Trophoblast cell (in vitro differentiated cells and primary cell): ENCODE measurements around the gene AVPR1B.
A peak's percentile ranks its signal among the peaks of the same experiment; 100 is the strongest.

Experiments used
- DNase-seq, 2 donors: peaks; one replicate each; pipeline ENCODE4 v3.0.0-alpha.2; 2016
- H2AFZ ChIP-seq: 2 replicates; pipeline ENCODE4 v1.6.1; 2013; ENCODE audit warnings: low read length, moderate library complexity, mild to moderate bottlenecking; ENCODE audit not compliant: insufficient read depth, poor library complexity
- H2AK5ac ChIP-seq: 2 replicates; pipeline ENCODE4 v1.6.1; 2013; ENCODE audit warnings: mild to moderate bottlenecking, low read length
- H2BK120ac ChIP-seq: 2 replicates; pipeline ENCODE4 v1.6.1; 2013; ENCODE audit warnings: low read length, mild to moderate bottlenecking, moderate library complexity; ENCODE audit not compliant: insufficient read depth, poor library complexity
- H2BK12ac ChIP-seq: 2 replicates; pipeline ENCODE4 v1.6.1; 2013; ENCODE audit warnings: mild to moderate bottlenecking, low read length, moderate library complexity
- H2BK5ac ChIP-seq: 2 replicates; pipeline ENCODE4 v1.6.1; 2013; ENCODE audit warnings: low read length, low read depth, moderate library complexity, mild to moderate bottlenecking; ENCODE audit not compliant: poor library complexity
- H3K14ac ChIP-seq: 2 replicates; pipeline ENCODE4 v1.6.1; 2013; ENCODE audit warnings: mild to moderate bottlenecking, low read length
- H3K18ac ChIP-seq: 2 replicates; pipeline ENCODE4 v1.6.1; 2013; ENCODE audit warnings: mild to moderate bottlenecking, low read length
- H3K23ac ChIP-seq: 2 replicates; pipeline ENCODE4 v1.6.1; 2013; ENCODE audit warnings: low read length
- H3K27ac ChIP-seq: 2 replicates; pipeline ENCODE4 v1.5.1; 2013; ENCODE audit warnings: low read depth, mild to moderate bottlenecking, inconsistent platforms, low read length, moderate library complexity
- H3K27me3 ChIP-seq: 2 replicates; pipeline ENCODE4 v1.6.1; 2013; ENCODE audit warnings: inconsistent platforms, mild to moderate bottlenecking, low read length, moderate library complexity; ENCODE audit not compliant: insufficient read depth
- H3K36me3 ChIP-seq, 2 experiments: 1 replicate in 1 of 2; 2 replicates in 1 of 2; pipeline ENCODE4 v1.6.1; 2013; ENCODE audit warnings: low read length in 2 of 2, mild to moderate bottlenecking in 2 of 2, moderate library complexity in 1 of 2; ENCODE audit not compliant: insufficient read depth in 2 of 2, control insufficient read depth in 1 of 2
- H3K4ac ChIP-seq: 2 replicates; pipeline ENCODE4 v1.6.1; 2013; ENCODE audit warnings: low read depth, mild to moderate bottlenecking, low read length, moderate library complexity
- H3K4me1 ChIP-seq, 2 experiments: 1 replicate in 1 of 2; 2 replicates in 1 of 2; pipeline ENCODE4 v1.6.1; 2013; ENCODE audit warnings: low read length in 2 of 2, mild to moderate bottlenecking in 2 of 2, moderate library complexity in 1 of 2; ENCODE audit not compliant: insufficient read depth in 2 of 2, control insufficient read depth in 1 of 2
- H3K4me2 ChIP-seq: 2 replicates; pipeline ENCODE4 v1.6.1; 2013; ENCODE audit warnings: inconsistent platforms, mild to moderate bottlenecking, low read length, moderate library complexity
- H3K4me3 ChIP-seq: 2 replicates; pipeline ENCODE4 v1.5.1; 2013; ENCODE audit warnings: mild to moderate bottlenecking, low read depth, low read length, inconsistent platforms
- H3K79me1 ChIP-seq: one replicate; pipeline ENCODE4 v1.6.1; 2013; ENCODE audit warnings: low read length
- H3K79me2 ChIP-seq: 2 replicates; pipeline ENCODE4 v1.6.1; 2013; ENCODE audit warnings: low read length, mild to moderate bottlenecking; ENCODE audit not compliant: control insufficient read depth, insufficient read depth, poor library complexity
- H3K9ac ChIP-seq: 2 replicates; pipeline ENCODE4 v1.6.1; 2013; ENCODE audit warnings: mild to moderate bottlenecking, low read length
- H3K9me3 ChIP-seq: 2 replicates; pipeline ENCODE4 v1.6.1; 2013; ENCODE audit warnings: low read depth, mild to moderate bottlenecking, control low read depth, inconsistent platforms, low read length; ENCODE audit not compliant: insufficient read depth
- H4K12ac ChIP-seq: 2 replicates; pipeline ENCODE4 v1.6.1; 2013; ENCODE audit warnings: low read depth, mild to moderate bottlenecking, low read length, moderate library complexity
- H4K8ac ChIP-seq: 2 replicates; pipeline ENCODE4 v1.6.1; 2013; ENCODE audit warnings: low read depth, mild to moderate bottlenecking, low read length, moderate library complexity
- H4K91ac ChIP-seq: one replicate; pipeline ENCODE4 v1.6.1; 2013; ENCODE audit warnings: low read depth, mild to moderate bottlenecking, low read length, moderate library complexity
- WGBS: extraction: QIAGEN DNeasy Blood & Tissue Kit; methylation state at CpG from one replicate; pipeline ENCODE4 v1.1.7; 2013; ENCODE audit warnings: missing lambda C conversion rate; ENCODE audit not compliant: insufficient read length, insufficient coverage; ENCODE audit errors: extremely low coverage; 5-methylcytosine and 5-hydroxymethylcytosine counted together

The AVPR1B gene

GRCh38 chr1:206098242-206098919 lies 18.8 kb downstream of the AVPR1B start:
- Histone ChIP-seq H3K23ac (no peak overlapping the region), H3K9ac (no peak overlapping the region), H3K4me2 (no peak overlapping the region), H4K8ac (no peak overlapping the region), H2BK12ac (no peak overlapping the region), H3K27ac (no peak overlapping the region), H3K4me3 (no peak overlapping the region), H3K79me2 (no peaks in the 10 kb centered on the region), H3K79me1 (no peaks in the 10 kb centered on the region), H3K4ac (no peak overlapping the region), H3K36me3 (no peaks in the 10 kb centered on the region), H2BK5ac (no peak overlapping the region), H3K18ac (no peak overlapping the region), H2AK5ac (no peak overlapping the region), H2AFZ (no peak overlapping the region), H3K27me3 (no peaks in the 10 kb centered on the region), H3K9me3 (no peaks in the 10 kb centered on the region), H4K12ac (no peak overlapping the region), H2BK120ac (no peak overlapping the region), H3K4me1 (peaks cover 9 to 19% of the 10 kb centered on the region in 2 experiments), H3K14ac (no peak overlapping the region), H4K91ac (no peak overlapping the region)
- no CpG with 5 or more reads among the region's 9 CpGs for WGBS
- no peak for DNase-seq

- Histone ChIP-seq H3K4me2 (no peak overlapping the region), H3K9me3 (no peaks in the 10 kb centered on the region), H3K14ac (no peak overlapping the region), H2AK5ac (no peak overlapping the region), H2BK120ac (no peak overlapping the region), H3K23ac (no peak overlapping the region), H3K4me3 (no peak overlapping the region), H4K8ac (no peak overlapping the region), H3K79me2 (no peaks in the 10 kb centered on the region), H3K9ac (no peak overlapping the region), H2AFZ (no peak overlapping the region), H3K36me3 (no peaks in the 10 kb centered on the region), H2BK5ac (no peak overlapping the region), H2BK12ac (no peak overlapping the region), H4K12ac (no peak overlapping the region), H3K27me3 (no peaks in the 10 kb centered on the region), H4K91ac (no peak overlapping the region), H3K18ac (no peak overlapping the region), H3K4ac (no peak overlapping the region), H3K4me1 (peaks cover 9 to 19% of the 10 kb centered on the region in 2 experiments), H3K79me1 (no peaks in the 10 kb centered on the region), H3K27ac (no peak overlapping the region)
- no peak for DNase-seq
- WGBS: no CpG with 5 or more reads among the region's 3 CpGs
Observed at GRCh38 chr1:206097381-206097780, 19.8 kb downstream of the AVPR1B start.

DNA sequence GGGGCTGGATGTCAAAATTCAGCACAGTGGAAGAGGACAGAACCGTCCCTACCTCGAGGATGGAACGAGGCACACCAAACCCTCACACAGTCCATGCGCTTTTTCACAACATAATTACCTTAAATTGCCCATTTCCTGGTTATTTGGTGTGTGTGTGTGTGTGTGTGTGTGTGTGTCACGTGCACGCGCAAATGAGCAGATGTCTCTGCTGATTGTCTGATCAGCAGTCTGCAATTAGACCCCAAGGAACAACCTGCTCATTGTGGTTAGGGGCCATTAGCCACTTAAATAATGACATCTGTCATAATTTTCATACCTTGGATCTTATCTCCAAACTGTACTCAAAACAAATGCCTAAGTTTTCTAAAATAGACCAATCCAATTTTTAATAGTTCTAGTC lies 23.2 kb downstream of the AVPR1B start:
- no peak overlapping the region for H2AFZ ChIP-seq
- no peak overlapping the region for H4K91ac ChIP-seq
- no peaks in the 10 kb centered on the region for H3K79me2 ChIP-seq
- H3K14ac ChIP-seq: no peak overlapping the region
- H2BK12ac ChIP-seq: no peak overlapping the region
- H2AK5ac ChIP-seq: no peak overlapping the region
- no peak overlapping the region for H3K18ac ChIP-seq
- H3K4me3 ChIP-seq: no peak overlapping the region
- H4K12ac ChIP-seq: no peak overlapping the region
- H3K4me1 ChIP-seq: peaks cover 4% of the 10 kb centered on the region in 2 experiments
- no peak overlapping the region for H3K4me2 ChIP-seq
- WGBS: no CpG with 5 or more reads among the region's 7 CpGs
- H3K27me3 ChIP-seq: no peaks in the 10 kb centered on the region
- H3K23ac ChIP-seq: no peak overlapping the region
- H3K36me3 ChIP-seq: no peaks in the 10 kb centered on the region
- H2BK120ac ChIP-seq: no peak overlapping the region
- H3K27ac ChIP-seq: no peak overlapping the region
- DNase-seq: peak in 1 of 2 donors; percentile 21
- no peak overlapping the region for H3K9ac ChIP-seq
- H3K4ac ChIP-seq: no peak overlapping the region
- no peaks in the 10 kb centered on the region for H3K9me3 ChIP-seq
- no peaks in the 10 kb centered on the region for H3K79me1 ChIP-seq
- H2BK5ac ChIP-seq: no peak overlapping the region
- no peak overlapping the region for H4K8ac ChIP-seq

DNA sequence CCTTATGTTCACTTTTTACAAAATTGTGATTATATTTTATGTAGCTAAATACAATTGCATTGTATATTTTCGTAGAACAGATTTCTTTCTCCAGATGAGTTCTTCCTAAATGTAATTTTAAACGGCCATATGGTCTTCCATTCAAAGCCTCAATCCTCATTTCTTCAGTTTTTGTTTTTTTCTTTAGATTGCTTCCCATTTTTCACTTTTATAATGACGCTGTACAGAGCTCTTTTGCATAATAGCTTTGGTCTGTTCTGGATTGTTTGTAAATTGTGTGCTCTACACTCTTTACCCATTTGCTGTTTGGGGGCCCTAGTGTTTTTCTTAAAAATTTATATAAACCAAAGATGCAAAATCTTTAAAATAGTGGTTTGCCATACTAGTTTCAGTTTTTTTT lies 27.8 kb downstream of the AVPR1B start:
- no peak overlapping the region for H4K8ac ChIP-seq
- no peak overlapping the region for H2AFZ ChIP-seq
- no peak overlapping the region for H3K18ac ChIP-seq
- no CpG with 5 or more reads among the region's 3 CpGs for WGBS
- H2BK5ac ChIP-seq: no peak overlapping the region
- no peak overlapping the region for H3K14ac ChIP-seq
- H4K12ac ChIP-seq: no peak overlapping the region
- no peak overlapping the region for H3K9ac ChIP-seq
- no peak for DNase-seq
- H3K27ac ChIP-seq: no peak overlapping the region
- no peak overlapping the region for H3K4me2 ChIP-seq
- H3K4ac ChIP-seq: no peak overlapping the region
- H3K4me1 ChIP-seq: peaks cover 4% of the 10 kb centered on the region in 2 experiments
- no peaks in the 10 kb centered on the region for H3K79me1 ChIP-seq
- H3K9me3 ChIP-seq: no peaks in the 10 kb centered on the region
- no peaks in the 10 kb centered on the region for H3K27me3 ChIP-seq
- no peaks in the 10 kb centered on the region for H3K79me2 ChIP-seq
- H2BK120ac ChIP-seq: no peak overlapping the region
- H2AK5ac ChIP-seq: no peak overlapping the region
- H3K23ac ChIP-seq: no peak overlapping the region
- no peak overlapping the region for H3K4me3 ChIP-seq
- H4K91ac ChIP-seq: no peak overlapping the region
- no peak overlapping the region for H2BK12ac ChIP-seq
- H3K36me3 ChIP-seq: no peaks in the 10 kb centered on the region
